GM12878 (cell line): ENCODE measurements around the gene PGM2L1. TPM values are rescaled to one million over a fixed set of nuclear protein-coding genes. Genes with fewer than 3 reads are reported as not detected.

Experiments
- ATAC-seq: fragments of 200-7000 bp; cut with Tn5 transposase; 3 replicates; pipeline ENCODE4 v1.9.1; 2020; ENCODE audit warnings: mild to moderate bottlenecking, moderate library complexity
- BruUV-seq: library from RNA; stranded (reverse); fragments of 400-500 nt; replicated peaks from 2 replicates; lab custom pipeline; 2021; lab: Mats Ljungman, UMichigan
- CTCF ChIA-PET: fragments of 300-600 bp; sonication (Branson Sonifier 250); formaldehyde crosslinking; extraction: SDS; loops from one replicate; lab custom pipeline; 2021; ENCODE audit warnings: inconsistent platforms; lab: Yijun Ruan, JAX
- POLR2A ChIA-PET: fragments of 350-600 bp; formaldehyde crosslinking; extraction: SDS; loops from one replicate; lab custom pipeline; 2021; ENCODE audit warnings: inconsistent platforms; lab: Charles Lee
- RAD21 ChIA-PET: fragments of 300-600 bp; sonication (Branson Sonifier 250); formaldehyde crosslinking; loops from one replicate; lab custom pipeline; 2023; ENCODE audit warnings: antibody characterized with exemption; ENCODE audit not compliant: unreplicated experiment; lab: Charles Lee
- SMC1A ChIA-PET: fragments of 300-600 bp; sonication (Branson Sonifier 250); formaldehyde crosslinking; loops from one replicate; lab custom pipeline; 2023; ENCODE audit not compliant: unreplicated experiment, uncharacterized antibody; lab: Charles Lee
- DNase-seq: peaks from one replicate; pipeline ENCODE4 v3.0.0-alpha.2; 2011; ENCODE audit warnings: low read depth, low spot score
- FAIRE-seq: peaks from 3 replicates; lab custom pipeline; 2011; peaks lifted over from hg19 to GRCh38; lab: Jason Lieb, UNC
- H2AFZ ChIP-seq: 2 replicates; pipeline ENCODE4 v1.6.0; 2011; ENCODE audit warnings: low read depth, low read length, control low read depth; ENCODE audit not compliant: control insufficient read depth
- H3K27ac ChIP-seq: 2 replicates; pipeline ENCODE4 v1.5.1; 2011; ENCODE audit warnings: control low read depth; ENCODE audit not compliant: control insufficient read depth, insufficient read depth
- H3K27me3 ChIP-seq, 2 experiments: replicated peaks in 1 of 2; 2 replicates each; pipeline versions ENCODE4 v1.6.0 to v1.6.1; 2011; ENCODE audit warnings: low read length in 1 of 2; ENCODE audit not compliant: control insufficient read depth in 2 of 2, insufficient read depth in 2 of 2
- H3K36me3 ChIP-seq, 2 experiments: 2 replicates each; pipeline ENCODE4 v1.5.1; 2011; ENCODE audit warnings: low read length in 1 of 2; ENCODE audit not compliant: control insufficient read depth in 2 of 2, insufficient read depth in 2 of 2
- H3K4me1 ChIP-seq: 2 replicates; pipeline ENCODE4 v1.6.1; 2011; ENCODE audit warnings: mild to moderate bottlenecking, low read length, moderate library complexity, mixed read lengths; ENCODE audit not compliant: control insufficient read depth, insufficient read depth
- H3K4me2 ChIP-seq: 2 replicates; pipeline ENCODE4 v1.6.0; 2011; ENCODE audit warnings: control low read depth; ENCODE audit not compliant: control insufficient read depth, insufficient read depth
- H3K4me3 ChIP-seq: fragments of 200-600 bp; sonication (generic); 2 replicates; pipeline ENCODE4 v1.5.1; 2016
- H3K79me2 ChIP-seq: 2 replicates; pipeline ENCODE4 v1.6.0; 2011; ENCODE audit warnings: low read length; ENCODE audit not compliant: control insufficient read depth, insufficient read depth
- H3K9ac ChIP-seq: 2 replicates; pipeline ENCODE4 v1.8.0; 2011; ENCODE audit warnings: low read length, control low read depth, mixed read lengths; ENCODE audit not compliant: control insufficient read depth, insufficient read depth
- H3K9me3 ChIP-seq: replicated peaks from 3 replicates; pipeline ENCODE4 v1.5.1; 2011; ENCODE audit warnings: mild to moderate bottlenecking, low read length; ENCODE audit not compliant: control insufficient read depth, insufficient read depth
- H4K20me1 ChIP-seq: 2 replicates; pipeline ENCODE4 v1.6.0; 2011; ENCODE audit not compliant: control insufficient read depth, insufficient read depth
- ASH2L ChIP-seq: fragments of 300-600, 200-600 bp; sonication (generic); IDR thresholded peaks from 2 replicates; pipeline ENCODE4 v1.6.1; 2017; ENCODE audit warnings: low read depth, mild to moderate bottlenecking, borderline replicate concordance
- CEBPZ ChIP-seq: fragments of 150-350 bp; IDR thresholded peaks from 2 replicates; pipeline ENCODE4 v1.6.1; 2016; ENCODE audit warnings: low read depth, low read length
- GATAD2B ChIP-seq: fragments of 450-650 bp; conservative IDR thresholded peaks from 2 replicates; pipeline ENCODE4 v1.6.1; 2017; ENCODE audit warnings: low read depth, mild to moderate bottlenecking, moderate library complexity
- IRF4 ChIP-seq: IDR thresholded peaks from 2 replicates; pipeline ENCODE4 v1.6.1; 2011; ENCODE audit warnings: low read depth, low read length
- MAX ChIP-seq: IDR thresholded peaks from 2 replicates; pipeline ENCODE4 v1.6.1; 2012; ENCODE audit warnings: low read depth, low read length, improper control_type of control experiment
- MEF2A ChIP-seq: IDR thresholded peaks from 2 replicates; pipeline ENCODE4 v1.6.1; 2011; ENCODE audit warnings: low read depth, mild to moderate bottlenecking, low read length, moderate library complexity; ENCODE audit not compliant: insufficient read depth
- MXI1 ChIP-seq: fragments of 150-350 bp; IDR thresholded peaks from 2 replicates; pipeline ENCODE4 v1.6.1; 2011; ENCODE audit warnings: low read depth, mild to moderate bottlenecking, inconsistent platforms, low read length, improper control_type of control experiment
- PAX8 ChIP-seq: fragments of 450-650 bp; IDR thresholded peaks from 2 replicates; pipeline ENCODE4 v1.6.1; 2017; ENCODE audit warnings: mild to moderate bottlenecking, moderate library complexity
- RELB ChIP-seq: fragments of 450-650 bp; IDR thresholded peaks from 2 replicates; pipeline ENCODE4 v1.6.1; 2017; ENCODE audit warnings: low read depth, mild to moderate bottlenecking, moderate library complexity
- STAT1 ChIP-seq: fragments of 450-650 bp; conservative IDR thresholded peaks from 2 replicates; pipeline ENCODE4 v1.6.1; 2014; ENCODE audit warnings: antibody characterized with exemption, mild to moderate bottlenecking
- TARDBP ChIP-seq: IDR thresholded peaks from 2 replicates; pipeline ENCODE4 v1.6.1; 2016; ENCODE audit warnings: borderline replicate concordance
- TBL1XR1 ChIP-seq: IDR thresholded peaks from 2 replicates; pipeline ENCODE4 v1.6.1; 2012; ENCODE audit warnings: low read depth, low read length, improper control_type of control experiment
- WRNIP1 ChIP-seq: IDR thresholded peaks from 2 replicates; pipeline ENCODE4 v1.6.1; 2011; ENCODE audit warnings: low read depth, low read length, improper control_type of control experiment, borderline replicate concordance
- ZBED1 ChIP-seq: IDR thresholded peaks from 2 replicates; pipeline ENCODE4 v1.6.1; 2016; ENCODE audit warnings: borderline replicate concordance
- WGBS: methylation state at CpG from one replicate; pipeline ENCODE4 v1.1.6; 2016; ENCODE audit warnings: low lambda C conversion rate; ENCODE audit not compliant: insufficient replicate concordance, insufficient coverage; ENCODE audit errors: missing lambda C conversion rate; 5-methylcytosine and 5-hydroxymethylcytosine counted together
- in situ Hi-C: fragments of 300-500 bp; cut with MboI; formaldehyde crosslinking; loops from 9 replicates; pipeline ENCODE4 v1.14.3; 2018; ENCODE audit warnings: mixed read lengths
- intact Hi-C: fragments of 100-400 bp; cut with micrococcal nuclease; formaldehyde crosslinking; loops from one replicate; pipeline ENCODE4 v1.14.2; 2022; ENCODE audit not compliant: unreplicated experiment
- polyA plus RNA-seq, 11 experiments: library from polyadenylated mRNA; depleted of rRNA in 4 of 11; unstranded in 6 of 11; stranded (reverse) in 5 of 11; fragments of >200 nt; fragmentation: Nextera tagmentation in 4 of 11; fragmentation: Illumina TruSeq in 1 of 11; extraction: Ambion mirVana in 4 of 11; extraction: Trizol in 1 of 11; gene quantifications; 1 replicate in 1 of 11; 2 replicates in 10 of 11; pipeline versions ENCODE4 v1.2.1 to v1.2.3, GENCODE V29; 2011 to 2016; ENCODE audit warnings: inconsistent platforms in 2 of 11, missing spikeins in 2 of 11, low read depth in 1 of 11
- total RNA-seq, 4 experiments: library from RNA; depleted of rRNA in 3 of 4; stranded (reverse); fragments of >200 nt in 3 of 4; fragmentation: Illumina TruSeq in 1 of 4; extraction: Trizol in 1 of 4; gene quantifications; 2 replicates each; pipeline versions ENCODE4 v1.2.1 to v1.2.3, GENCODE V29; 2013 to 2021
- TF ChIP-seq, protein P1 (sequence below): fragments of 450-650 bp; IDR thresholded peaks from 2 replicates; pipeline ENCODE4 v1.6.1; 2017; ENCODE audit warnings: mild to moderate bottlenecking, moderate library complexity

Gene PGM2L1
- total and polyA plus RNA-seq, 10 of the 15 experiments (the other 5 are each of a cell fraction or from before 2014, with no cell fraction given), result 0.04 to 0.20 (median 0.13) TPM; not detected in 1

GRCh38 chr11:74319139-74319816 is 79.0 kb downstream of the PGM2L1 start:
- intact Hi-C loops, result no loop called here
- no peak overlapping the region for H3K9ac ChIP-seq
- TF ChIP-seq PAX8, result no peak
- no peak for TF ChIP-seq IRF4
- no peak for TF ChIP-seq MEF2A
- TF ChIP-seq WRNIP1, result no peak
- TF ChIP-seq GATAD2B, result no peak
- TF ChIP-seq ZBED1, result no peak
- no peak for TF ChIP-seq MAX
- TF ChIP-seq STAT1, result no peak
- TF ChIP-seq CEBPZ, result no peak
- no peak for TF ChIP-seq TARDBP
- TF ChIP-seq, protein P1, sequence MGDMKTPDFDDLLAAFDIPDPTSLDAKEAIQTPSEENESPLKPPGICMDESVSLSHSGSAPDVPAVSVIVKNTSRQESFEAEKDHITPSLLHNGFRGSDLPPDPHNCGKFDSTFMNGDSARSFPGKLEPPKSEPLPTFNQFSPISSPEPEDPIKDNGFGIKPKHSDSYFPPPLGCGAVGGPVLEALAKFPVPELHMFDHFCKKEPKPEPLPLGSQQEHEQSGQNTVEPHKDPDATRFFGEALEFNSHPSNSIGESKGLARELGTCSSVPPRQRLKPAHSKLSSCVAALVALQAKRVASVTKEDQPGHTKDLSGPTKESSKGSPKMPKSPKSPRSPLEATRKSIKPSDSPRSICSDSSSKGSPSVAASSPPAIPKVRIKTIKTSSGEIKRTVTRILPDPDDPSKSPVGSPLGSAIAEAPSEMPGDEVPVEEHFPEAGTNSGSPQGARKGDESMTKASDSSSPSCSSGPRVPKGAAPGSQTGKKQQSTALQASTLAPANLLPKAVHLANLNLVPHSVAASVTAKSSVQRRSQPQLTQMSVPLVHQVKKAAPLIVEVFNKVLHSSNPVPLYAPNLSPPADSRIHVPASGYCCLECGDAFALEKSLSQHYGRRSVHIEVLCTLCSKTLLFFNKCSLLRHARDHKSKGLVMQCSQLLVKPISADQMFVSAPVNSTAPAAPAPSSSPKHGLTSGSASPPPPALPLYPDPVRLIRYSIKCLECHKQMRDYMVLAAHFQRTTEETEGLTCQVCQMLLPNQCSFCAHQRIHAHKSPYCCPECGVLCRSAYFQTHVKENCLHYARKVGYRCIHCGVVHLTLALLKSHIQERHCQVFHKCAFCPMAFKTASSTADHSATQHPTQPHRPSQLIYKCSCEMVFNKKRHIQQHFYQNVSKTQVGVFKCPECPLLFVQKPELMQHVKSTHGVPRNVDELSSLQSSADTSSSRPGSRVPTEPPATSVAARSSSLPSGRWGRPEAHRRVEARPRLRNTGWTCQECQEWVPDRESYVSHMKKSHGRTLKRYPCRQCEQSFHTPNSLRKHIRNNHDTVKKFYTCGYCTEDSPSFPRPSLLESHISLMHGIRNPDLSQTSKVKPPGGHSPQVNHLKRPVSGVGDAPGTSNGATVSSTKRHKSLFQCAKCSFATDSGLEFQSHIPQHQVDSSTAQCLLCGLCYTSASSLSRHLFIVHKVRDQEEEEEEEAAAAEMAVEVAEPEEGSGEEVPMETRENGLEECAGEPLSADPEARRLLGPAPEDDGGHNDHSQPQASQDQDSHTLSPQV, result no peak
- TF ChIP-seq MXI1, result no peak
- no peak for TF ChIP-seq TBL1XR1
- TF ChIP-seq RELB, result no peak
- TF ChIP-seq ASH2L, result no peak

More at GRCh38 chr11:74319139-74319816, 79.0 kb downstream of the PGM2L1 start:
- Histone ChIP-seq H2AFZ (no peak overlapping the region), H4K20me1 (no peaks in the 10 kb centered on the region), H3K27me3 (0 out of 4 replicates have a peak, but pooled peaks cover 0 to 3% of the 10 kb centered on the region in 2 experiments), H3K36me3 (no peaks in the 10 kb centered on the region), H3K4me2 (no peak overlapping the region), H3K4me3 (no peak overlapping the region), H3K27ac (no peak overlapping the region), H3K4me1 (no peaks in the 10 kb centered on the region), H3K9me3 (no peaks in the 10 kb centered on the region; the same call in 1 of the 3 replicates), H3K79me2 (no peaks in the 10 kb centered on the region)
- SMC1A ChIA-PET, result interaction anchor here (0.9 kb wide), 1 partner anchor 130 kb away, joined by 3 read pairs; no protein-coding TSS in a partner anchor
- RAD21 ChIA-PET, result interaction anchor here (1.5 kb wide), 1 partner anchor 64 kb away, joined by 3 read pairs; no protein-coding TSS in a partner anchor
- 11% methylated on average over 5 of the region's 5 CpGs for WGBS
- DNase-seq, result no peak
- no peak for FAIRE-seq
- BruUV-seq, result no TSS peak
- in situ Hi-C loops, result no loop called here
- ATAC-seq, result no peak
- CTCF ChIA-PET, result interaction anchor here (0.8 to 1.0 kb wide), 2 partner anchors 64 to 249 kb away, joined by 3 read pairs; no protein-coding TSS in a partner anchor
- POLR2A ChIA-PET, result no interaction called here
